K562 (cell line): ENCODE results near the gene GLG1. TPM values are rescaled to one million over a fixed set of nuclear protein-coding genes. Genes with fewer than 3 reads are reported as not detected.

Experiments
- ARID2 ChIP-seq: fragments of 450-650 bp; IDR thresholded peaks from 2 replicates; pipeline ENCODE4 v1.6.1; 2017; ENCODE audit warnings: antibody characterized with exemption, mild to moderate bottlenecking
- ARID3B ChIP-seq: fragments of 250-450 bp; sonication (Bioruptor Pico); IDR thresholded peaks from 2 replicates; pipeline ENCODE4 v1.4.0; 2020; ENCODE audit warnings: borderline replicate concordance
- BRF1 ChIP-seq: IDR thresholded peaks from 3 replicates; pipeline ENCODE4 v1.6.1; 2011; ENCODE audit warnings: borderline replicate concordance, mild to moderate bottlenecking; ENCODE audit not compliant: insufficient read length; ENCODE audit errors: extremely low read depth
- BRF2 ChIP-seq: IDR thresholded peaks from 3 replicates; pipeline ENCODE4 v1.6.1; 2011; ENCODE audit warnings: borderline replicate concordance, mild to moderate bottlenecking; ENCODE audit not compliant: insufficient read length, insufficient read depth
- CEBPB ChIP-seq: fragments of 450-650 bp; IDR thresholded peaks from 2 replicates; pipeline ENCODE4 v1.6.1; 2016; ENCODE audit warnings: missing genetic modification characterization, missing compliant biosample characterization
- ELF1 ChIP-seq: fragments of 200-800 bp; sonication (Bioruptor generic); IDR thresholded peaks from 2 replicates; pipeline ENCODE4 v1.6.1; 2016; ENCODE audit warnings: missing genetic modification characterization, missing compliant biosample characterization
- ERF ChIP-seq: fragments of 450-650 bp; formaldehyde crosslinking; IDR thresholded peaks from 2 replicates; pipeline ENCODE4 v1.4.0; 2020; ENCODE audit warnings: mild to moderate bottlenecking, mixed read lengths
- FOSL1 ChIP-seq: fragments of 200-800 bp; sonication (Bioruptor generic); conservative IDR thresholded peaks from 2 replicates; pipeline ENCODE4 v1.6.1; 2016; ENCODE audit warnings: missing genetic modification characterization, missing compliant biosample characterization
- HDAC1 ChIP-seq, 2 experiments: fragments of 450-650 bp; IDR thresholded peaks; 2 replicates each; pipeline ENCODE4 v1.6.1; 2016 to 2017; ENCODE audit warnings: inconsistent platforms in 1 of 2, mild to moderate bottlenecking in 1 of 2, moderate library complexity in 1 of 2
- HNRNPLL ChIP-seq: fragments of 200-400 bp; formaldehyde crosslinking; IDR thresholded peaks from 2 replicates; pipeline ENCODE4 v1.6.1; 2017; ENCODE audit warnings: low read length, low read depth, mild to moderate bottlenecking; ENCODE audit not compliant: poor library complexity, severe bottlenecking
- MYC ChIP-seq, 2 experiments: fragments of 250-450 bp in 1 of 2; sonication (Bioruptor Pico) in 1 of 2; IDR thresholded peaks; 2 replicates each; pipeline versions ENCODE4 v1.5.1 to v1.6.1; 2012 to 2021; ENCODE audit warnings: low read depth in 2 of 2, borderline replicate concordance in 1 of 2, improper control_type of control experiment in 1 of 2, low read length in 1 of 2, mild to moderate bottlenecking in 1 of 2, moderate library complexity in 1 of 2
- NCOR1 ChIP-seq: fragments of 450-650 bp; IDR thresholded peaks from 2 replicates; pipeline ENCODE4 v1.6.1; 2016; ENCODE audit warnings: mild to moderate bottlenecking, moderate library complexity
- NR4A1 ChIP-seq, 2 experiments: fragments of 250-450 bp in 1 of 2; fragments of 450-650 bp in 1 of 2; sonication (Bioruptor Pico) in 1 of 2; IDR thresholded peaks; 2 replicates each; pipeline versions ENCODE4 v1.4.0 to v1.6.1; 2016 to 2020; ENCODE audit warnings: mild to moderate bottlenecking in 2 of 2, missing compliant biosample characterization in 1 of 2, missing genetic modification characterization in 1 of 2, moderate library complexity in 1 of 2
- PHB ChIP-seq: fragments of 250-450 bp; sonication (Bioruptor Pico); IDR thresholded peaks from 2 replicates; pipeline ENCODE4 v1.5.0; 2021
- POLR2AphosphoS2 ChIP-seq: IDR thresholded peaks from 2 replicates; pipeline ENCODE4 v1.6.1; 2012; ENCODE audit warnings: low read length, improper control_type of control experiment
- TEAD1 ChIP-seq, 2 experiments: fragments of 450-650 bp in 1 of 2; sonication (generic) in 1 of 2; formaldehyde crosslinking; IDR thresholded peaks; 2 replicates each; pipeline versions ENCODE4 v1.4.0 to v1.8.0; 2020 to 2022; ENCODE audit warnings: mild to moderate bottlenecking in 2 of 2, missing genetic modification reagents in 1 of 2
- ZBTB17 ChIP-seq: fragments of 450-650 bp; formaldehyde crosslinking; IDR thresholded peaks from 2 replicates; pipeline ENCODE4 v1.4.0; 2020; ENCODE audit warnings: mild to moderate bottlenecking
- ZC3H8 ChIP-seq: fragments of 450-650 bp; IDR thresholded peaks from 2 replicates; pipeline ENCODE4 v1.6.1; 2017
- ZNF146 ChIP-seq: IDR thresholded peaks from one replicate; pipeline ENCODE4 v1.6.1; 2018; ENCODE audit warnings: missing compliant biosample characterization; ENCODE audit not compliant: unreplicated experiment
- ZNF766 ChIP-seq: fragments of 200-800 bp; sonication (Bioruptor generic); conservative IDR thresholded peaks from 2 replicates; pipeline ENCODE4 v1.6.1; 2016; ENCODE audit warnings: missing genetic modification characterization, missing compliant biosample characterization
- ZNF830 ChIP-seq: fragments of 250-450 bp; sonication (Bioruptor Pico); IDR thresholded peaks from 2 replicates; pipeline ENCODE4 v1.5.0; 2021; ENCODE audit warnings: mild to moderate bottlenecking
- polyA plus RNA-seq, 8 experiments: library from polyadenylated mRNA; depleted of rRNA in 4 of 8; stranded (reverse) in 5 of 8; unstranded in 3 of 8; fragments of >200 nt; fragmentation: Nextera tagmentation in 2 of 8; fragmentation: Illumina TruSeq in 1 of 8; extraction: Ambion mirVana in 2 of 8; extraction: Trizol in 1 of 8; gene quantifications; 2 replicates each; pipeline versions ENCODE4 v1.2.1 to v1.2.3, GENCODE V29; 2011 to 2014; ENCODE audit warnings: inconsistent platforms in 1 of 8, missing spikeins in 1 of 8
- total RNA-seq, 7 experiments: library from RNA; depleted of rRNA in 6 of 7; stranded (reverse); fragments of >200 nt in 6 of 7; fragmentation: Illumina TruSeq in 2 of 7; extraction: Trizol in 2 of 7; gene quantifications; 2 replicates each; pipeline versions ENCODE4 v1.2.1 to v1.2.3, GENCODE V29; 2011 to 2021; ENCODE audit warnings: low replicate concordance in 1 of 7
- TF ChIP-seq, protein P1 (sequence below): fragments of 450-650 bp; formaldehyde crosslinking; IDR thresholded peaks from 2 replicates; pipeline ENCODE4 v1.4.0; 2022; ENCODE audit warnings: missing genetic modification characterization
- TF ChIP-seq, protein P2 (sequence below), 2 experiments: fragments of 450-650 bp in 1 of 2; sonication (generic) in 1 of 2; formaldehyde crosslinking; conservative IDR thresholded peaks; 2 replicates each; pipeline versions ENCODE4 v1.4.0 to v1.8.1; 2020 to 2022; ENCODE audit warnings: mild to moderate bottlenecking in 1 of 2, missing genetic modification reagents in 1 of 2

GLG1 gene
- total and polyA plus RNA-seq, 9 of the 15 experiments (the other 6 are each of a cell fraction or from before 2014, with no cell fraction given) = 6.2 to 36.0 (median 23.6) TPM

DNA sequence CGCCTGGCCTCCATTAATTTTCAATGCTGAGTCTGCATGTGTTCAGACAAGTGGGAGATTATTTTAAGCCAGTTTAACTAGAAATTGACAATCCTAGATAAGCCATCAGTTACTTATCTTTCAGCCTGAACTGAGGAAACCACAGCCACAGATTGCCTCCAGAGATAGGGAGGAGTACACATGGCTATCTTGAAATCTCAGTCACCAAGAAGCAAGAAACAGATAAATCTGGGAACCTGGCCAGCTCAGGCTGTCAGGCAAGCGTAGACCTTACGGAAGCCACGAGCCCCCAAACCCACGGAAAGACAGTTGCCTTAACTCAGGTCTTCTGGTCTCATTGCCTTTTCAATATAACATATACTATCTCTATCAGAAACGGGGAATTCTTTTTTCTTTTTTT lies 2.0 kb upstream of the GLG1 start (continued):
- TF ChIP-seq FOSL1 (tag) (peak; percentile 37; the same call in 1 of the 2 replicates), ARID3B (CRISPR knock-in tag) (no peak), TEAD1 (CRISPR knock-in tag; IDR thresholded peaks at IDR 0.05) (peak in 1 of 2 experiments; percentile 77; a peak in 1 of 4 replicates), POLR2AphosphoS2 (no peak), NCOR1 (peak; percentile 25; the same call in 1 of the 2 replicates), CEBPB (no peak), BRF1 (no peak), ARID2 (no peak), HNRNPLL (no peak), ELF1 (tag) (0 out of 2 replicates have a peak, but pooled peaks have one; percentile 41), ZC3H8 (no peak), ERF (CRISPR knock-in tag) (0 out of 2 replicates have a peak, but pooled peaks have one; percentile 15), ZNF830 (CRISPR knock-in tag) (no peak), ZNF766 (CRISPR knock-in tag) (peak; percentile 39; the same call in 1 of the 2 replicates), ZBTB17 (CRISPR knock-in tag) (no peak), PHB (CRISPR knock-in tag) (no peak), BRF2 (no peak), HDAC1 (IDR thresholded peaks at IDR 0.05) (peak in 1 of 2 experiments; percentile 87; a peak in 2 of 4 replicates), NR4A1 (CRISPR knock-in tag; IDR thresholded peaks at IDR 0.05) (no peak), NR4A1 (tag; IDR thresholded peaks at IDR 0.05) (no peak), MYC (IDR thresholded peaks at IDR 0.05; ENCODE audit: low read depth, low read length) (0 out of 2 replicates have a peak, but pooled peaks have one; percentile 31), MYC (CRISPR knock-in tag; IDR thresholded peaks at IDR 0.05; ENCODE audit: borderline replicate concordance, low read depth) (no peak), ZNF146 (CRISPR knock-in tag) (no peak)
- TF ChIP-seq, protein P1, sequence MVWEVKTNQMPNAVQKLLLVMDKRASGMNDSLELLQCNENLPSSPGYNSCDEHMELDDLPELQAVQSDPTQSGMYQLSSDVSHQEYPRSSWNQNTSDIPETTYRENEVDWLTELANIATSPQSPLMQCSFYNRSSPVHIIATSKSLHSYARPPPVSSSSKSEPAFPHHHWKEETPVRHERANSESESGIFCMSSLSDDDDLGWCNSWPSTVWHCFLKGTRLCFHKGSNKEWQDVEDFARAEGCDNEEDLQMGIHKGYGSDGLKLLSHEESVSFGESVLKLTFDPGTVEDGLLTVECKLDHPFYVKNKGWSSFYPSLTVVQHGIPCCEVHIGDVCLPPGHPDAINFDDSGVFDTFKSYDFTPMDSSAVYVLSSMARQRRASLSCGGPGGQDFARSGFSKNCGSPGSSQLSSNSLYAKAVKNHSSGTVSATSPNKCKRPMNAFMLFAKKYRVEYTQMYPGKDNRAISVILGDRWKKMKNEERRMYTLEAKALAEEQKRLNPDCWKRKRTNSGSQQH (CRISPR knock-in tag) = no peak
- TF ChIP-seq, protein P2, sequence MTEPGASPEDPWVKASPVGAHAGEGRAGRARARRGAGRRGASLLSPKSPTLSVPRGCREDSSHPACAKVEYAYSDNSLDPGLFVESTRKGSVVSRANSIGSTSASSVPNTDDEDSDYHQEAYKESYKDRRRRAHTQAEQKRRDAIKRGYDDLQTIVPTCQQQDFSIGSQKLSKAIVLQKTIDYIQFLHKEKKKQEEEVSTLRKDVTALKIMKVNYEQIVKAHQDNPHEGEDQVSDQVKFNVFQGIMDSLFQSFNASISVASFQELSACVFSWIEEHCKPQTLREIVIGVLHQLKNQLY (CRISPR knock-in tag; conservative IDR thresholded peaks at IDR 0.05) = no peak
